Daoy (cell line): Measurements from ENCODE around the gene SMG7. TPM values are rescaled to one million over a fixed set of nuclear protein-coding genes. Genes with fewer than 3 reads are reported as not detected.

Source experiments
- DNase-seq: peaks from one replicate; pipeline ENCODE4 v3.0.0-alpha.2; 2015; ENCODE audit warnings: low read depth
- total RNA-seq: library from RNA; depleted of rRNA; stranded (reverse); fragments of >200 nt; shearing (Covaris generic); gene quantifications from 2 replicates; pipeline ENCODE4 v1.2.3, GENCODE V29; 2014; rRNA removed

SMG7 gene
- total RNA-seq, 1 experiment from 2014 or later = 24.1 TPM

- no peak for DNase-seq
Observed at GRCh38 chr1:183589874-183590243, 117.6 kb downstream of the SMG7 start.

GRCh38 chr1:183590244-183591191, 118.2 kb downstream of the SMG7 start, which contains the start of gene NCF2:
NCF2 (minus strand) TSS chr1:183590459; CDS start chr1:183590329, 130 bp downstream.
- no peak for DNase-seq

DNA sequence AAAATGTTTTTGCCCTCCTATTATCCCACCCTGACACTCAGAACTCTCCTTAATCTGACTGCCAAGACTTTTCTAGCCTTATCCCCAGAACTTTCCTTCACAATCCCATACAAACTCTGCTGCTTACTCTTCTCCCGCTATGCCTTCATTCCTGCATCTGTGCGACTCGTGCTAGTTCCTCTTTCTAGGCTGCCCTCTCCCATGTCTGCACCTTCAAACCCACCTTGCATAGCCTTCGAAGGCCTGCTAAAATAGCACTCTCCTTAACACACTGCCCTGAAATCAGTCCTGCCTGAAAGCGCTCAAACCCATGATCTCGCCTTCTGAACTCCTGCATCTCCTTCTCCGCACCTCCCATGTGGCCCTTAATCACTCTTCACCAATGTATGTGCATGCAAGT, 120.4 kb downstream of the SMG7 start:
- DNase-seq = no peak

DNA sequence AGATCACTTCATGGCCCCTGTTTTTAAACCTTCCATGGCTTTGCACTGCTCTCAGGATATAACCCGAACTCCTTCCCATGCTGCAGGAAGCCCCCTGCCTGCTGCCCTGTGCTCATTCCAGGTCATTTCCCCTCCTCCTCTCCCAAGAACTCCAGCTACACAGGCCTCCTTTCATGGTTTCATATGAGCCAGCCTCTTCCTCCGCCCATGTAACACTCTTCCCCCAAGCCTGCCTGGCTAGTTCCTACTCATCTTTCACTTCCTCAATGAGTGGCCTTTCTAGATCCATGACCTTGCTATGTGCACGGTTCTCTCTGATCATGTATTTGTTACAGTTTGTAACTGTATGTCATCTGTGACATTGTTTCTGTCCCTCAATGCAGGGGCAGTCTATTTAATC, 121.1 kb downstream of the SMG7 start:
- DNase-seq = no peak

DNA sequence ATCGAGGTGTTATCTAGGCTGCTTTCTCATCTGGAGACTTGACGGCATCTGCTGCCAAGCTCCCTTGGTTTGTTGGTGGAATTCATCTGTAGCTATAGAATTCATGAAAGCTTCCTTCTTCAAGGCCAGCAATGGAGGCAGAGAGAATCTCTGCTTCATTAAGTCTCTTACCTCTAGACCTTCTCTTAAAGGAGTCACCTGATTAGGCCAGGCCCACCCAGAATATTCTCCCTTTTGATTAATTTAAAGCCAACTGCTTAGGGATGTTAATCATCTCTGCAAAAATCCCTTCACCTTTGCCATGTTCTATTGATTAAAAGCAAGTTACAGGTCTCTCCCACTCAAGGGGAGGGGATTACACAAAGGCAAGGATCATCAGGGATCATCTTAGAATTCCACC, 123.2 kb downstream of the SMG7 start:
- no peak for DNase-seq

DNA sequence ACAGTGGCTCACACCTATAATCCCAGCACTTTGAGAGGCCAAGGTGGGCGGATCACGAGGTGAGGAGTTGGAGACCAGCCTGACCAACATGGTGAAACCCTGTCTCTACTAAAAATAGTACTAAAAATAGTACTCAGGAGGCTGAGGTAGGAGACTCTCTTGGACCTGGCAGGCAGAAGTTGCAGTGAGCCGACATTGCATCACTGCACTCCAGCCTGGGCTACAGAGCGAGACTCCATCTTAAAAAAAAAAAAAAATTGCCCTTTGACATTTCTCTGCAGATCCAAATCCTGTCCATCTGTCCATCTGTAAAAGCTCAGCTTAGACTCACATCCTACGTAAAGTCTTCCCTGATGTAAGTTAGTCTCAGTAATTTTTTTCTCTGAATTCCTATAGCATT, 124.2 kb downstream of the SMG7 start:
- DNase-seq = no peak

- DNase-seq = no peak
Observed at GRCh38 chr1:183597656-183598347, 125.5 kb downstream of the SMG7 start.

- no peak for DNase-seq
Observed at GRCh38 chr1:183598386-183598785, 126.1 kb downstream of the SMG7 start.

DNA sequence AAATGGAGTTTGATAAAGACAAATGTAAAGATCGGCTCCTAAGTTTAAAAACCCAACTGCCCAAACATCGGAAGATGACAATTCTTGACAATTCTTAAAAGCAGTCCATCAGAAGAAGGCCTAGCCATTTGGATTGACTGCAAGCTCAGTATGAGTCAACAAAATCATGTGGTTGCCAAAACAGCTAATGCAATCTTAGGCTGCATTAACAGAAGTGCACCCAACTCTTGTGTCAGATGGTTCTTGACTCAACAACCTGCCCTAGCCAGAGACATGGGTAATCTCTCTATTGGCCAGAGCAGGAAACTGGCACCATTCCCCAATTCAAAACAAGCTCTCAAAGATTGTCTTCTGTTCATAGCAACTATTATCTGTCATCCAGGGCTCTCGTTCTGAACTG, 127.8 kb downstream of the SMG7 start:
- DNase-seq = peak; percentile 36

GRCh38 chr1:183600634-183601033, 128.3 kb downstream of the SMG7 start:
- no peak for DNase-seq

DNA sequence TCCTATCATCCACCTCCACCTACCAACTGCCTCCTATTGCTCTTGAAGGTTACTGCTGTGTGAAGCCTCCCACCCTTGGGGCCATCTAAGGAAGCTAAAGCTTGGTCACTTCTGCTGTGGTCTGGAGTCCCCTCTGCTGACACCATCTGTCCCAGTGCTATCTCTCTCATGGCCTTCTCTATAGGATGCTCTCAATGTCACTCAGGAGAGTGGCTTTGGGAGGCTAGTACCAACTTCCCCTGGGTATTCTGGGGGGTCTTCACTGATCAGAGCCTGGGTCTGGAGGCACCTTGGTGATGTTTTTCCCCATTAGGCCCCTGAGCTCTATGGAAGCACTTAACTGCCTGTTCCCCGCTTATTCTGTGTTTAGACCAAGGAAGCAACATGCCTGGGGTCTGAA, 130.2 kb downstream of the SMG7 start:
- DNase-seq = no peak

Other genes with a start within 250 kb of the SMG7 start
- gene NMNAT2, start 54.1 kb upstream of the SMG7 start, total RNA-seq = 3.0 and 3.6 TPM in 2 replicates
- 19.7 and 26.2 TPM in 2 replicates for gene NCF2, start 118.0 kb downstream of the SMG7 start, total RNA-seq
- gene ARPC5, start 163.3 kb downstream of the SMG7 start, total RNA-seq = 210 and 248 TPM in 2 replicates
- not detected in 2 replicates for gene APOBEC4, start 180.8 kb downstream of the SMG7 start, total RNA-seq